Glomerular visceral epithelial cell (primary cell): ENCODE results near the gene LIN28A.
A peak's percentile ranks its signal among the peaks of the same experiment; 100 is the strongest.

Source experiments
- DNase-seq: peaks from one replicate; pipeline ENCODE4 v3.0.0-alpha.2; 2016; ENCODE audit errors: extremely low spot score

LIN28A gene

DNA sequence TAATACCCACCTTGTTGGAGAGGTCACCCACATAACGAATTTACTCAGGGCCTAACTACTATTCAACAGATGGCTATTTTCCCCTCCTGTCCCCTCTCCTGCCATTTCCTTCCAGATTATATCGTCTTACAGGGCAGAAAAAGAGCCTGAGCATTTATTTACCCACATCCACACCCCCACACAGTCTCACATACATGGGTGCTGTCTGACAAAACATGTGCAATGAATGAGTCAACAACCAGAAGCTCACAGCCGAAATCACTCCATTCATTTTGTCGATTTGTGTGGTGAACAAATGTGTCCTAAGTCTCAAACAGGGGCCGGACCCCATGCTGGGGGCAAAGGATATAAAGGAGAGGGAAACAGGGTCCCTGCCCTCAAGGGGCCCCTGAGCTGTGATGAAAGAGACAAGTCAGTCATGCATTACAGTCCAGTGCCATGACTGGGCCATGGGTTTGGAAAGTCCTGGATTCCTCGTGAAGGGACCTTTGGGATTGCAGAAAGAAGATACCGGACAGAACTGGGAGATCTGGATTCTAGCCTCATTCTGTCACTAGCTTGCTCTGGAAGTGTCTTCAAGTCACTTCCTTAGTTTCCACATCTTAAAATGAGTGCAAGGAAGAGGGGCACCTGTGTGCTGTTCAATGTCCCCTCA lies 21.7 kb upstream of the LIN28A start:
- no peak for DNase-seq

DNA sequence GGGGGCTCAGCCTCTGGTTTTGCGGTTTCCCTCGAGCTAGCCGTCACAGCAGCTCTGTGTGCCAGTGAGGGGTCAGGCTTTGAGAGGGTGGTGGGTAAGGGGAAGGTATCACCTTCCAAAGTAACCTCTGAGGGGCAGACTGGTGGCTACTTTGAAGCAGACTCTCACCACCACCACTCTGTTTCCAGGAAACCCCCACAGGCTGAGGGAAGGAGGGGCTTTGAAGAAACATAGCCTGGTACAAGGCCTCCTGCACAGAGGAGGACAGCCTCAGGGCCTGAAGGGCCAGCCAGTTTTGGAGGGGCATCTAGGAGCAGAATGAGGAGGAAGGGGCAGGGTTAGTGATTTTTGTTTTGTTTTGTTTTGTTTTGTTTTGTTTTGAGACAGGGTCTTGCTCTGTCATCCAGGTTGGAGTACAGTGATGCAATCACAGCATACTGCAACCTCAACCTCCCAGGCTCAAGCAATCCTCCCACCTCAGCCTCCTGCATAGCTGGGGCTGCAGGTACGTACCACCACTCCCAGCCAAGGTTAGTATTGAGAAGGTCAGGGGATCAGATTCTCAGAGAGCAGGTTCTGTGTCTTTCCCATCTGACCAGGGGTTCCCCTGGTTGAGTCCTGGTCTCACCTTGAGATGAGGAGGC lies 20.9 kb upstream of the LIN28A start:
- no peak for DNase-seq

DNA sequence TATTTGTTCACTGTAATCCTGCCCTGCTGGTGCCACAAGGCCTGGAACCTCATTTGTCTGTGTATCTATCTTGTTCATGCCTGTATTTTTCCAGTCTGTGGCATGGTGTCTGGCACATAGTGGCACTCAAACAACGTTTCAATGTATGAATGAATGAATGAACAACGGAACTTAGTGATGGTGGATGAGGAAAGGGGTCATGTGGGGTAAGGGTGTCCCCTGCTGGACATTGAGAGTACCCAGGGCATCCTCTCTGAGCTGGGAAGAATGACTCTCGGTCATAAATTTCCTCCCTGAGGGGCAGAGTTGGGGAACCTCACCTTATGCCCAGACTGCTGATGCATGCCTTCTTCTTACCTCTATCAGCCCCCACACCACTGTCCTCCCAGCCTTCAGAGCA lies 19.2 kb upstream of the LIN28A start:
- DNase-seq = peak; percentile 50

DNA sequence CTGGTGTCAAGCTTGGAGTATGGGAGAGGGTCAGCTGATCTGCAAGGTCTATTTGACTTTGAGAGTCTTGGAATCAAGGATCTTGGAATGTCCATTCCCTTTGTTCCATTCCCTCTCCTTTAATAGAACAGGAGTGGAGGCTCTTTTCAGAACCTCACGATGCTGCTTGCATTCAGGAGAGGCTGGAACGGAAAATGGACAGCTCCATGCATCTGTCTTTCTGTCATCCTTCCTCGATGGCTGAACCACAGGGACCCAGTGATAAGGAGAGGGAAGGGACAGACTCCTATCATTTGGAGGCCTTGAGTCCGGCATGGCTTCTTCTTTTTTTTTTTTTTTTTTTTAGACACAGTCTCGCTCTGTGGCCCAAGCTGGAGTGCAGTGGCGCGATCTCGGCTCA lies 14.9 kb upstream of the LIN28A start:
- DNase-seq = no peak

DNA sequence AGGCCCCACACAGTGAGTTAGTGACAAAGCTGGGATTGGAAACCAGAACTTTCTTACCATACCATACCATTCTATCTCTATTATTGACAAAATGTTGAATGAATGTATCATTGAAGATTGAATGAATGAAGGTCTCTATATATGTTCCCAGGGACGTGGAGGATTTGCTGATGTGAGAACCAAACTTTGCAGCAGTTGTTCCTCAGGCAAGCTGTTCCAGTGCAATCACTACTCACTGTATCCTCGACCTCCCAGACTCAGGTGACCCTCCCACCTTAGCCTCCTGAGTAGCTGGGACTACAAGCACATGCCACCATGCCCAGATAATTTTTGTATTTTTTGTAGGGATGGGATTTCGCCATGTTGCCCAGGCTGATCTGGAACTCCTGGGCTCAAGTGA lies 11.6 kb upstream of the LIN28A start:
- no peak for DNase-seq

DNA sequence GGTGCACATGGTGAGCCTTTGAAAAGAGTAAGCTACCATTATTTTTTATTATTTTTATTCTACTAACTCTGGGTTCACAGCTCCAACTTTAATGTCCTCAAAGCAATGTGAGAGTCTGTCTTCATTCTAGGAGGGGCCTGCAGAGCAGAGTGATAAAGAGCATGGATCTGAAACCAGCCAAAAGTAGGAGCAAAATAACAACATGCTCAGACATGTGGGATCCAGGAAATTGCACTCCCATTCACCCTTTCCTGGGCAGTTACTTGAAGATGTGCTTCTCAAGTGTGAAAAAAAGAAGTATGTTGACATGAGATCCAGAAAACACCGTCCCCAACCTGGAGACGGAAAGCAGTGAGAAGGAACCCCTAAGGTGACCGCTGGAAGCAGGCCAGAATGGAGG lies 8.7 kb upstream of the LIN28A start:
- no peak for DNase-seq

DNA sequence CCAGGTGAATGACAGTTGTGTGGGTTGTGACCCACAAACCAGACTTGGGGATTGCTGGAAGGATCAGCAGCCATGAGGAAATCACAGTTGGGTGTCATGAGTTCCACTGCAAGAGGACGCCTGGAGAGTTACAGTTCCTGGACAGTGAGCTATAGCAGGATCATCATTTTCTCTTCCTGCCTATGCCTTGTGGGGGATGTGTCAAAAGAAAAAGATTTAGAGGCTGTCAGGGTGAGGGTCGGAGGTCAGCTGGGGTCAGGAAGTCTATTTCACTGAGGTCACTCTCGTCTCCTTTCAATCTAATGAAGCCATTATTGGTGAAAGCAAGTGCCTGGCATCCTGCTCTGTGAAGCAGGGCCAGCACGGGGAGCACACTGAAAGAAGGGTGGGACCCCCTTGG lies 7.0 kb upstream of the LIN28A start:
- no peak for DNase-seq

DNA sequence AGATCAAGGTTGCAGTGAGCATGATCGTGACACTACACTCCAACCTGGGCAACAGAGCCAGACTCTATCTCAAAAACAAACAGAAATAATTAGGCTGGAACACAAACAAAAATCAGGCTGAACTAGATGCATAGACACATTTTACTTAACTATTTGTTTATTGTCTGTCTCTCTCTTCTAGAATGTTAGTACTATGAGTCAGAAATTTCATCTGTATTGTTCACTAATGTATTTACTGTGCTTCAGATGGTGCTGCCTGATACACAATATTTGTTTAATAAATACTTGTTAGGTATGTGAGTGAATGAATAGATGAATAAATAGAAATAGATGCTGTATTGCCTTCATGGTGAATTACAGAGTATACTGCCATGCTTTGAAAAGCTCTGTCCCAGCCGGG lies 6.0 kb upstream of the LIN28A start:
- DNase-seq = no peak

DNA sequence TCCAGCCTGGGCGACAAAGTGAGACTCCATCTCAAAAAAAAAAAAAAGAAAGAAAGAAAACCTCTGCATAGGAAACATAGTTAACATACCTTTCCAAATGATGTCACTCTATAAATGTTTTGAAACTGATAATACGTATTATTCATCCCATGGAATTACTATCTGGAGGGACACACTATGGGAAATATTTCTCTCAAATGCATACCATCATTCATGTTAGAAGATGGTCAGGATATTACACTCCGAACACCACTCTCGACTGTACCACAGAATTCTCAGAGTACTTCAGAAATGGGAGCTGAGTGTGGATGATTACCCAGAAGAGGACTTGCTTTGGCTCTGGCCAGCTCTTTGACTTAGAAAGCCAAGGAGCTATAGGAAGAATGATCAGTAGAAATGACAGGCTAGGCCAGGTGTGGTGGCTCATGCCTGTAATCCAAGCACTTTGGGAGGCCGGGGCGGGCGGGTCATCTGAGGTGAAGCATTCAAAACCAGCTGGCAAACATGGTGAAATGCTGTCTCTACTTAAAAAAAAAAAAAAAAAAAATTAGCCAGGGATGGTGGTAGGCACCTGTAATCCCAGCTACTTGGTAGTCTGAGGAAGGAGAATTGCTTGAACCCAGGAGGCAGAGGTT lies 5.2 kb upstream of the LIN28A start:
- DNase-seq = no peak

DNA sequence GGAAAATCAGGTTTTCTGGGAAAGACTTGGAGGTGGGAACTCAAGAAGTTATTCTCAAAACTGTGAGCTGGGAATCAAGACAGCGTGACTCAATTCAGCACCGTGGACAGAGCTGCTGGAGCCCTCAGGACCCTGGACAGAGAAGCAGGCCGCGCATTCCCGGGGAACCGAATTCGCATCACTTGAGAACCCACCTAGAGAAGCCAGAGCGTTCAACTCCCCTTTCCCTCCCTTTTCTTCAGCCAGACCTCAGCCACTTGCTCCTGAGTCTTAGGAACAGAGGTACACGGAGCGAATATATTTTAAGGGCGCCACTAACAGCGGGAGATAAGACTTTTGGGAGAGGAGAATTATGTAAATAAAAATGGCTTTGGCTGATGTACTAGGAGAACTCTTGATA lies 2.0 kb upstream of the LIN28A start:
- DNase-seq = peak; percentile 71

DNA sequence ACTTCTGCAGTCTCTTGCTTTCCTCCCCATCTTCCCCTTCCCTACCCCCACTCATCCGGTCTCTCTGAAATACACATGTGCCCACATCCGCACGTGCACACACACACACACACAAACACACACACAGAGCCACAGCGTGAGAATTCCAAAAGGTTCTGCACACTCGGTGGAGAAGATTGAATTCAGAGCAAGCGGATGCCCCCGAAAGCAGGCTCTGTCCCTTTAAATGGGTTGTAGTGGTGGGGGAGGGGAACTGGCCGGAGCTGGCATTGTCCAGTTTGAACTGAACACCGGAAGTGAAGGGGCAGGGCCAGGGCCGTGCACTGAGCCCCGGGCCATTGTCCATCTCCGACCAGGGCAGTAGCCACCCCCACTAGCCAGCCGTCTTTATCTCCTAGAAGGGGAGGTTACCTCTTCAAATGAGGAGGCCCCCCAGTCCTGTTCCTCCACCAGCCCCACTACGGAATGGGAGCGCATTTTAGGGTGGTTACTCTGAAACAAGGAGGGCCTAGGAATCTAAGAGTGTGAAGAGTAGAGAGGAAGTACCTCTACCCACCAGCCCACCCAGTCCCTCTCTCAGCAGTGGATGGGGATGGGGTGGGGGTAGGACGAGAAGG lies 1.3 kb upstream of the LIN28A start:
- DNase-seq = no peak

DNA sequence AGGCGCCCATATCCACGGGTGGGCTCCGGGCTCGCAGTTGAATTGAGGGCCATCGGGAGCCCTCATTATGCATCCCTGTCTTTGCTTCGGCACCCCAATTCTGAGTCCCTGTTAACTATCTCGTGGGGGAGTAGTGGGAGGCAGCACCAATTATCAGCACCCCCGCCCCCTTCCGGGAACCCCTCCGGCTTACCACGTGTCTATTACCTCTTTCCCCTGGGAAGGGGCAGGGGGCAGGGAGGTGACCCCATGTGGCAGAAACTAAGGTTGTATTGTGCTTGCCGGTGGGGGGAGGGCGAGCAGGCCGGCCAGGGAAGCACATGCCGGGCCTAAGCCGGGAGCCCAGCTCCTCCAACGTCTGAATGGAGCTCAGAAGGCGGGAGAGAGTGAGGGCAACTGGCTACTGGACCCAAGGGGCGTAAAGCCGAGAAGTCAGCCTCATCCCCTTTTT lies 1.0 kb downstream of the LIN28A start:
- DNase-seq = no peak

DNA sequence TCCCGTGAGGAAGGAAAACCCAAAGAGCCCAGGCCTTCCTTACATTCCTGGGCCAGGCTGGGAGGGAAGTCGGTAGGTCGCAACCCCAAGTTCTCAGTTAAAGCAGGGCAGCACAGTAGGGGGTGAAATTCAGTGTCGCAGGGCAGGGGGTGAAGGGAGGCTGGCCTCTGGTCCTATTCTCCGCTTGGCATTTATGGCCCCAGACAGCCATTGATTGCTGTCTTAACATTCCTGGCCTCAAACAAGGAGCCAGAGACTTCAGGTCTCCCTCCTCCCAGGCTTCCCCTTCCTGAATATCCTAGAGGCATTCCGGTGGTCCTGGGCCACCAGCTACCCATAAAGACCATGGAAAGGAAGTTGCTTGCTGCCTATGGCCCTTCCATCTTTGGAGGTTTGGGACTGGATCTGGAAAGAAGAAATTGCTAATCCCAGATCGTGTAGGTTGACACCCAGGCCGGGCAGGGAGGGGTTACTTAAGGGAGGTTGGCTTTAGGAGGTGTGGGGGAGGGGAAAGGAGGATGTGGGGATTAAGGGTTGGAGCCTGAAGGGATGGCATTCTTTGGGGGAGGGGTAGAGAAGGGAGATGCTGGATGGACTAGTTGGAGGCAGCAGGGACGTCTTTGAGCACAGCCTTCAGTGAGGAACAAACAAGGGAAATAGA lies 1.7 kb downstream of the LIN28A start:
- DNase-seq = no peak

DNA sequence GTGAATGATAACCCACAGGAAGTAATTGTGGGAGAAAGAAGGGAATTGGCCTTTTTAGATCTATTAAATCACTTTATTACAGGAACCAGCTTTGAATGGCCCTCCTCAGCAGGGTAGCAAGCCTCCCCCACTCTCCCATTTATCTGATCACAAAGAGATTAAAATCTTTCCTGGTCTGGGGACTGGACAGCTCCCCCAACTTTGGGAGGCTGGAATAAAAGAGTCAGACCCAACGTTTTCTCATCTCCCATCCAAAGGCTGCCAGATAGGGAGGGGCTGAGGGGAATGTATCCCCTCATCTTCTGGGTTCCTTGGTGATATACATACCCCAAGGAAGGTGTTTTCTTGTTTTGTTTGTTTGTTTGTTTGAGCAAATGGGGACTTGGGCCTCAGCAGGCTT lies 2.4 kb downstream of the LIN28A start:
- no peak for DNase-seq

DNA sequence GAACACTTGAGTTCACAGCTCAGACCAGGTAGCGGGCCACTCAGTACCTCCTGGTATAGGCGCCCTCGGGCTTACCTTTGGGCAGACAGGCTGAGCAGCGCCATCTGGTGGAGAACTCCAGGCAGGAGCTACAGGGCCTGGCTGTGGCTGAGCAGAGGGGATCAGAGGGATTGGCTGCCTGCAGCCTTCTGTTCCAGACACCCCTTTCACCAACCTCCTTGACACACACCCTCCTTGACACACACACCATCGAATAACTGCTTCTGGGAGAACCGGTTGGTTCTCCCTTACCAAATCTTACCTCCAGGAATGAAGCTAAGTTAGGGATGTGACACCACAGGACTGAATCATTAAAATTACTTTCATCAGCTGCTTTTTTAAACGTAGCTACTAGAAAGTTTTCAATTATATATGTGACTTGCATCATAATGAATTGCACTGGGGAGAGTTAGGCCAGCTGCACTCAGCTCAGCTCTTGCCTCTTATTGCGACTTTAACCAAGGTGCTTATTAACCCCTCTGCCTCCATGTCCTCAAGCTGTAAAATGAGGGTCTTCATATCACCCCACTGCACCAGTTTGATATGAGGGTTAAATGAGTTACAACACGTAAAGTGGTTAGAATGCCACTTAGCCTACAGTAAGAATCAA lies 6.6 kb downstream of the LIN28A start:
- DNase-seq = peak; percentile 66

DNA sequence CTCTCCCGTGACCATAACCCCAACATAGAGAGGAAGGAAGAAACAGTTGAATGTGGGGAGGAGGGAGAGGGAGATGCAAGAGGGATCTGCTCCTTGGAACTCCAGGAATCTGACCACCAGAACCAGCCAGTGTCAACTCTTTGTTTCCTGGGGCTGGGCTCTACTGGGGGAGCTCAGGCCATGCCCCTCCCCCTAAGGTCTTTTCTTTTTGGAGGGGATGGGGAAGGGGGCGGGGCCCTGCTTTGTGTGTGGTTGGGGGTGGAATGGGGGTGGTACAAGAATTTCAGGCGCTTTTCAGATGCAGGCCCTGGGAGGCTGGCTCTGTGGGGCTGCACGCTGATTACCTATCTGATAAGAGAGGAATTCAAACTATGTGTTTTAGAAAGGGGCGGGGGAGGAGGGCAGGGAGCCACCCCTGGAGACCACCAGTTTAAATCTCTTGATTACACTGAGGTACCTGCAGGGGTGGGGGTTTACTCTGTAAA lies 8.3 kb downstream of the LIN28A start:
- DNase-seq = no peak

DNA sequence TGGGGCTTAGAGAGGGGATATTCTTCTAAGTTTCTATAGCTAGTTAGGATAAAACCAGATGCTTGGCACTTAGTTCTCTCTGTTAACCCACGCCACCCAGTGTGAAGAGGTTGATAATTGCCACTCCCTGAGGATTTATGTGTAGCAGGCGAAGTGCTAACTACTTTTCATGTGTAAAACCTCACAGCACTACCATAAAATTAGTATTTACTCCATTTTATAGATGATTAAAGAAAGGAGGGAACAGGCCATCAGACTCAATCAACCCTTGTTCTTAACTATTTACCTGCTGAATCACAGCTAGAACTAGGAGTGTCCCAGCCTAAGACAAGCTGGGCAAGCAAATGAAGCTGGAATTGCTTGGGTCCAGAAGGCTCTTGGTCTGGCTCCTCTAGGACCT lies 8.9 kb downstream of the LIN28A start:
- DNase-seq = no peak

DNA sequence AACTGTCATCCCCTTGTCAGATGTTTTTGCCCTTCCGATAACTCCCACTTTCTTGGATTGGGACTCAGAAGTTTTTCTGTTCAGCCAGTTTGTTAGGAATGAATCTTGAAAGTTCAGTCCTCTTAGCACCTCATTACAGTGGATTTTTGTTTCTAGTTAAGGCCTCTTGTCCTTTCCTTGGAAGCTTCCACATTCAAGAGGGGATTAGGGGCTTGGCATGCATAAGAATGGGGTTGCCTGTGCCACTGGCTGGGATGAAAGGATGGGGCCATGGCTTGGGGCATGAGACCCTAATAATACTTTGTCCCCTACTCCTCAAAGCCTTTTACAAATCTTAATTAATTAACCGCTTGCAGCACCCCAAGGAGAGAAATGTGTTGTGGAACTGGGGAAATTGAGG lies 19.1 kb downstream of the LIN28A start:
- no peak for DNase-seq

DNA sequence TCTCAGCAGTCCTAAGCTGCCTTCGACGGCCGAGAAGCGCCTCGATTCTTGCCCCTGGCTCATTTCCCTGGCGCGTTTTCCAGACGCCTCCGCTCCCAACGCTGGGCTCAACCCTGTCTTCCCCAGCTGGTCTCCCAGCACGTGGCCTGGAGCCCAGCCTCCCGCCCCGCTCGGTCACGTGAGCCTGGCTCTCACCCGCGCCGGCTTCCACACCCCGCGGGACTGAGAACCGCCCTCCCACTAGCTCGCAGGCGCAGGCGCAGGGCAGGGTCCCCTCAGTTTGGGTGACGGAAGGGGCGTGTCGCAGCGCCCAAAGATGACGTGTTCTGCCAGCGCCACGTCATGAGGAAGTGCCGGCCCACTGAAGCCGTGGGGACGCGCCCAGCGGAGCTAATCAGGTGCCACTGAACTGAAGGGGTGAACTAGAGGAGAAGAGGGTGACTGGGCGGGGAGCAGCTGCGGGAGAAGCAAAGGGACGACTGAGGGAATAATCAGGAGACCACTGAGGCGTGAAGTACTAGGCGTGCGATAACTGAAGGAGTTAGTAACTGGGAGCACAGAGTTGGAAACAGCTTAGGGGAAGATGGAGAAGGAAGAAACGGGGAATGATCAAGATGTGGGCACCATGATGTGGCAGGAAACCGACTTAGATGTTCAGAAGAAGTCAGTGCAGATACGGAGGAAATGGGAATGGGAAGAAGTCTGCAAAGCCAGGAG lies 21.5 kb downstream of the LIN28A start, which contains the start of gene DHDDS:
Gene DHDDS (plus strand): TSS at position 343 of the 717 bp plus-strand sequence. CDS start 625 bp downstream, outside the sequence.
- peak; percentile 98 for DNase-seq

DNA sequence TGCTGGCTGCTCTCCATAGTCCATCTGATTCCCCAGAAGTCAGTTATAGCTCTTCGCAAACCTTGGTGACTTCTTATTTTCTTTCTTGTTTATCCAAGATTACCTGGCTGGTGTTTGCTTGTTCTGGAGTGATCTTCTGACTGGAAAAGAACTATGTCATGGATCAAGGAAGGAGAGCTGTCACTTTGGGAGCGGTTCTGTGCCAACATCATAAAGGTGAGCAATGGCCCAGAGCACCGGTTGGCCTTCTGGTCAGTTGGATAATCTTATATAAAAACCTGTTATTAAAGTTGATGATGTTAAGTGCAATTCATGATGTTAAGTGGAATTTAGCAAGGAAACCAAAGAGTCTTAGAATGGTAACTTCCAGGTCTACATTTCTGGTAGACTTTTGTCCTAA lies 22.2 kb downstream of the LIN28A start:
- no peak for DNase-seq
